HG03457 (cell line): Measurements from ENCODE around the gene RAET1L.
"Not testable (repeated sequence)": the region's sequence is repeated elsewhere in the genome, so short reads cannot be mapped to it uniquely, and the experiment has no call there.

Source experiments
- ATAC-seq: cut with Tn5 transposase; IDR thresholded peaks from one replicate; pipeline ENCODE4 v1.9.1; 2021; ENCODE audit warnings: moderate number of reproducible peaks; ENCODE audit not compliant: unreplicated experiment

Gene RAET1L

GRCh38 chr6:150025201-150025917 lies at the start of gene RAET1L:
Gene RAET1L, minus strand, starts transcription at chr6:150025532. Its CDS starts 61 bp downstream, at chr6:150025471.
- no peak for ATAC-seq

GRCh38 chr6:150075034-150075421 lies 49.7 kb upstream of the RAET1L start:
- ATAC-seq = no peak

- ATAC-seq = not testable (repeated sequence)
Measured at GRCh38 chr6:150074396-150075033, 49.2 kb upstream of the RAET1L start.

GRCh38 chr6:150072201-150072600 lies 46.9 kb upstream of the RAET1L start:
- no peak for ATAC-seq

- ATAC-seq = no peak
Measured at GRCh38 chr6:150070236-150070818, 45.0 kb upstream of the RAET1L start.

GRCh38 chr6:150069706-150070105 lies 44.4 kb upstream of the RAET1L start:
- no peak for ATAC-seq

- ATAC-seq = no peak
Measured at GRCh38 chr6:150068720-150069648, 43.7 kb upstream of the RAET1L start, which contains the start of gene ULBP3. Gene ULBP3, minus strand, starts transcription at chr6:150069121. Its CDS starts 55 bp downstream, at chr6:150069066.

- ATAC-seq = no peak
Measured at GRCh38 chr6:150068151-150068550, 42.8 kb upstream of the RAET1L start.

GRCh38 chr6:150065083-150065482 lies 39.8 kb upstream of the RAET1L start:
- no peak for ATAC-seq

- ATAC-seq = no peak
Measured at GRCh38 chr6:150063640-150064039, 38.3 kb upstream of the RAET1L start.

- not testable (repeated sequence) for ATAC-seq
Measured at GRCh38 chr6:150059973-150060372, 34.6 kb upstream of the RAET1L start.

GRCh38 chr6:150058986-150059385 lies 33.7 kb upstream of the RAET1L start:
- no peak for ATAC-seq

GRCh38 chr6:150058231-150058792 lies 33.0 kb upstream of the RAET1L start:
- ATAC-seq = no peak

- ATAC-seq = no peak
Measured at GRCh38 chr6:150057501-150057951, 32.2 kb upstream of the RAET1L start.

- no peak for ATAC-seq
Measured at GRCh38 chr6:150056916-150057315, 31.6 kb upstream of the RAET1L start.

GRCh38 chr6:150056156-150056555 lies 30.8 kb upstream of the RAET1L start:
- ATAC-seq = no peak

GRCh38 chr6:150055131-150055530 lies 29.8 kb upstream of the RAET1L start:
- ATAC-seq = no peak

- ATAC-seq = no peak
Measured at GRCh38 chr6:150053450-150053849, 28.1 kb upstream of the RAET1L start.

- no peak for ATAC-seq
Measured at GRCh38 chr6:150050846-150051245, 25.5 kb upstream of the RAET1L start.

- ATAC-seq = no peak
Measured at GRCh38 chr6:150048099-150048498, 22.8 kb upstream of the RAET1L start.

GRCh38 chr6:150046943-150047342 lies 21.6 kb upstream of the RAET1L start:
- ATAC-seq = no peak
